ENCODE measurements around the gene NEK6.

NEK6 gene

DNA sequence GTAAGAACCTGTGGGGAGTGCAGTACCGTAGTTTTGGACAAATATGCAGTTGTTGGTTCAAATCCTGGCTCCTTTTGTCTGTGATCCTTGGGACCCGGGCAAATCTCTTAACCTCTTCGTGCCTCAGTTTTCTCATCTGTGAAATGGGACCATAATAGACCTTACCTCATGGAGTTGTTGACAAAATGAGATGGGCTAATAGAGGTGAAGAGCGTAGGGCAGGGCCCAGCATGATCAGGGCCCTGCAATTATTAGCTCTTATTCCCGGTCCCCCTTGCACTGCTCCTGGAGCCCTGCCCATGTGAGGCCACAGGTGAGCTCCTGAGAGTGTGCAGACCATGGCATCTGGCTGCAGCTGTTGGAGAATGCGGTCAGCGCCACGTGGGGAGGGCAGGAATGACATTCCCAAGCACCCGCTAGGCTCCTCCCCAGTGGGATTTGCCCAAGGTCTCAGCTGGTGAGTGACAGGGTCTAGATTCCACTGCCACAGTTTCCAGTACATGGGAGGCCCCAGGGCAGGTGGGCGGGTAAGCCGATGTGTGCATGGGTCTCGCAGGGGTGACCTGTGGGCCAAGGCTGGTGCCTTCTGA, 41.0 kb downstream of the NEK6 start:
- no peak for DNase-seq

GRCh38 chr9:124299515-124300090, 41.9 kb downstream of the NEK6 start:
- DNase-seq: no peak

GRCh38 chr9:124300312-124300711, 42.6 kb downstream of the NEK6 start:
- no peak for DNase-seq

DNA sequence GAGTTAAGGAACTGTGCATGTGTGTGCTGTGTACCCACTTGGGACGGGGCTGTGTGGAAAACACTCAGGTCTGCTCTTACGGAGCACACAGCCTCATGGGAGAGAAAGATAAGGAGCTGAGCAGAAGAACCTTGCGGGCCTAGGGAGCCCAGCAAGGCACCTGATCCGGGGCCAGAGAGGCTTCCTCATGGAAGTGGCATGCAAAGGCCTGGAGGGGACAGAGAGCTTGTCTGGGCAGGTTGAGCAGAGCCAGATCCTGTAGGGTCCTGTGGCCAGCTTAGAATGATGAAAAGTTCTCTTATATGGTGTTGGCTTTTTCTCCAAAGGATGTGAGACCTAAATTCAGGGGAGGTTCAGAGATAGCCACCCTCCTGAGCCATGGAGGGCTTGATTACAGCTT, 45.2 kb downstream of the NEK6 start:
- DNase-seq: no peak

DNA sequence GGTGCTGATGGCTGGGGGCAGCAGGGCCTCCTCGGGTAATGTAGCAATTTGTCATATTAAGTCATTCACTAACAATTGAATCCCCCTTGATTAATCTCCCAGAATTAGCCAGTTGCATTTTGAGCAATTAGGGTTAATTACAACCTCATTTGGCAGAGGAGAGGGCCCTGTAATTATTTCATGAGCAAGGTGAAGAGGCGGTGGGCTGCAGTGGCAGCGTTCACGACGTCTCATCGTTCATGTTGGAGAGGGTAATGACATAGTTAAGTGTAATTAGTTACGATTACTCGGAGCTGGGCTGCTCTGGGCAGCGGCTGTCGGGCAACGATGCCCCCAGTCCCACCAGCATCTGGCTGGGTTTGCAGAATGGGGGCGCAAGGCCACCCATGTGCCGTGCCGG, 46.0 kb downstream of the NEK6 start:
- DNase-seq: peak in 2 of 3 experiments; percentile 73 to 91

GRCh38 chr9:124304285-124304684, 46.5 kb downstream of the NEK6 start:
- peak in 1 of 3 experiments; percentile 25 for DNase-seq

GRCh38 chr9:124306098-124306735, 48.5 kb downstream of the NEK6 start:
- no peak for DNase-seq

- no peak for DNase-seq
Measured at GRCh38 chr9:124307379-124308030, 49.8 kb downstream of the NEK6 start.

DNA sequence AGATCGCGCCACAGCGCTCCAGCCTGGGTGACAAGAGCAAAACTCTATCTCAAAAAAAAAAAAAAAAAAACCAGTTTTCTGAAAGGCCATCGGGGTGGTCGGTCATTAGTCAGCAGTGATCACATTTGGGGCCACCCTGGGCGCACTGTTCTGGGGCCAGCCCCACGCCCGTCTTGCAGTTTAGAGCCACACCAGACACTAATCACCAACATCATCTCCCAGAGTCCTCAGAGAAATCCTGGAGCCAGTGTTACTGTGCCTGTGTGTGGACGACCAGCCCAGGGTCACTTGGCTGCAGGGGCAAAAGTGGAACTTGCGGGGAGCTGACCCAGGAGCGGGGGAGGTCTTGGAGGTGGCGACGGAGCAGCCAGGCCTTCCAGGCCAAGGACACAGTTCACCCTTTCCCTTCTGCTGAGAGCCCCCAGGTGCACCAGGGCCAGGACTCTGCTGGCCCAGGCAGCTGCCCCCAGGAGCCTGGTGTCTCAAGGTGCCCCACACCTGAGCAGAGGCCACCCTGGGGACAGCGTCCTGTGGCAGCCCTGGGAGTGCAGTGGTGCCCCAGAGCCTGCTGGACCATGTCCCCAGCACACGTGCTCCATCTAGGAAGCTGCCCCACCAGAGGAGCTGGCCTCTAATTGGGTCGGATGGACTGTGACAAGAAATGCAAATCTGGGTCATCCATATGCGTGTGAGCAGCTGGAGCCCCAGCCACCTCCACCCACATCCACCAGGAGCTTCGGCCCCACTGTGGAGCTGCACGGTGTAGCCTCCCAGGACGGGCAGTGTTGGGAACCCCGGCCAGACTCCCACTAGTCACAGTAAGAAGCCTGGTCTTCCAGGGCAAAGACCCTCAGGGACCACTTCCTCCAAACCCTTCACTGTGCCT, 51.1 kb downstream of the NEK6 start:
- DNase-seq: no peak

- DNase-seq: no peak
Measured at GRCh38 chr9:124309667-124310084, 51.9 kb downstream of the NEK6 start.

DNA sequence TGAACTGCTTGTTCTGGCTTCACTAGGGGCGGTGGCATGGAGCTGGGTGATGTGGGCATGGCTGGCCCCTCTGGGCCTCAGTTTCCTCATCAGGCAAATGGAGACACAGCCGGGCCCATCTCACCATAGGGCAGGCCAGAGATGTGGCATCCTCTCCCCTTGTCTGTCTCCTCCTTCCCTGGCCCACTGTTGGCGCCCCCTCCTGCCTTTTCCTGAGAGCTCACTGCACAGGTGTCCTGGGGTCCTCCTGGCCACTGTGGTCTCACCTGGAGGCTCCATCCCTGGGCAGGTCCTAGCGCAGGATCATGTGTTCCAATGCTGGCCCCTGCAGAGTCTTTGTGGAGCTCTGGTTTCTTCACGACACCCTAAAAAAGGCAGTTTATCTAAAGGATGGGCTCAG, 53.5 kb downstream of the NEK6 start:
- DNase-seq: no peak

- DNase-seq: no peak
Measured at GRCh38 chr9:124312290-124313265, 54.8 kb downstream of the NEK6 start.

DNA sequence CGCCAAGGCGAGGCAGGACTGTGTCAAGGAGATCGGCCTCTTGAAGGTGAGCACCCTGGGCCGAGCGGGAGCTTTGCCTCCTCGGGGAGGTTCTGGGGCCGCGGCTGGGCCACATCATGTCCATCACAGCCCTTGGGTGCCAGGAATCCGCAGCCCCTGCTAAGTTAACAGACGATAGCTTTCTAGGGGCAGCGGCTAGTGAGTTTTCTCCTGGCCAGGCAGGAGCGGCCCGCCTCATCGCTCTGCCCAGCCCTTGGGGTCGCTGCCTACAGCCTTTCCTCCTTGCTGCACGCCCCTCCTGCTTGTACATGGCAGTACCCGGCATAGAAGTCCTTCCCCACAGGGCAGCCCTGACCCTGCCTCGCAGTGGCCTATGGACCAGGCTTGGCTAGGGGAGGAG, 56.2 kb downstream of the NEK6 start:
- DNase-seq: no peak

DNA sequence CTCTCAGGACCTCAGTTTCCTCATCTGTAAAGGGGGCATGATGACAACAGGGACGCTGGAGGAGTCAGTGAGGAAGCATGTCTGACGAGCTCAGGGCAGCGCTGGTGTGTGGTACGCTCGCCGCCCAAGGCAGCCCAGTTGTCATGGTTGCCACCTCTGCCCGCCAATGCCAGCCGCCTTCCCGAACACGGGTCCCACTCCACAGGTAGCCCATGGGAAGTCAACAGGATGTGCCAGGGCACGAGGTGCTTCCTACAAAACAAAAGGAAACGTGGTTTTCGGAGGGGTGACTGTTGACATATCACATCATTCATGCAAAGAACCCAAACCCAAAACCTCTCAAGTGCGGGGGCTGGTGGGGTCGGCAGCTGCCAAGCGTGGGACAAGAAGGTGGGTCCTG, 58.1 kb downstream of the NEK6 start:
- DNase-seq: no peak

DNA sequence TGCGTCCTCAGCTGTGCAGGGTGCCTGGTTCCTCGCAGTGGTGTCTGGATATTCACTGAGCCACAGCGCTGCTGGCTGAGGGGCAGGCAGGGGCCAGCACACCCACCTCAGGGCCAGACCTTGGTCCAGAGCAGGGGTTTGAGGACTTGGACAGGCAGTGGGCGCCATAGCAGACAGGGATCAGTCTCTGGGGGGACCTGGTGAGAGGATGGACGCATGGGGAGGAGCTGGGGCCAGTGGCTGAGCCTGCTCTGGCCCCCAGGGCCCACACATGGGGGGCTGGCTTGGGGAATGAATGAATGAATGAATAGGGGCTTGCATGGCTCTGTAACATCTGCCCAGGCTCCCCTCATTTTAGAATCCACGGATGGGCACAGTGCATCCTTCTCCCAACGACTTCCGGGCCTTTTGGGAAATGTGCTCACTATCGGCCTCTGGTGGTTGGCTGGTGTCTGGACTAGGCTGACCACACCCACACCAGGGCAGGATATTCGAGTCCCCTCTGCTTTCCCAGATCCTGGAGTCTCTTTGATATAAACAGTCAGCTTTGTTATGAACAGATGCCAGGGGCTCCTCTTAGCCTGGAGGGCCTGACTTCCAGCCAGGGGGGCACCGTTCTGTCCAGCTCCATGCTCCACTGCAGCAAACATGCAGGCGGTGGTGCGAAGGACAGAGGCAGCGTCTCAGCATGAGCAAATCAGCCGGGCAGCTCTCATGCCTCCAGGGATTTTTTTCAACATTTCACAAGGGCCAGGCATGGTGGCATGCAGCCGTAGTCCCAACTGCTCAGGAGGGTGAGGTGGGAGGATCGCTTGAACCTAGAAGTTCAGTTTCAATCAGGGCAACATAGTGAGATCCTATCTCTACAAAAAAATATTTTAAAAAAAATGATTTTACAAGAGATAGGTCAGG, 62.6 kb downstream of the NEK6 start:
- peak; percentile 39 to 78 (median 60) for DNase-seq

GRCh38 chr9:124321416-124321815, 63.7 kb downstream of the NEK6 start:
- no peak for DNase-seq

DNA sequence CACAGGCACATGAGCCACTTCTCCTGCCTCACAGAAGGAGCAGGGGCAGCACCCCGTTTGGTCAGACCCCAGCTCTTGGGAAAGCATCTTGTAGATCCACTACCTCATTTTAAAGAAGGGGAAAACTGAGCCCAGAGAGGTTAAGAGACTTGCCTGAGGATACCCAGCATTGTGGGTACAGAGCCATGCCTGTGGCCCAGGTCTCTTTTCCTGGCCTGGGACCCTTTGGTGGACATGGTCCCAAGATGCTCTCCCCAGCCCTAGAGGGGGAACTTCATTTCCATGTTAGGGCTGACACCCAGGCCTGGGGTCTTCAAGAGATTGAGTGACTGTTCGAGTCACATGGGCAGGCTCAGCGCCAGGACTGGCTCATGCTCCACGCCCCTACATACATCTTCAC, 64.2 kb downstream of the NEK6 start:
- no peak for DNase-seq

DNA sequence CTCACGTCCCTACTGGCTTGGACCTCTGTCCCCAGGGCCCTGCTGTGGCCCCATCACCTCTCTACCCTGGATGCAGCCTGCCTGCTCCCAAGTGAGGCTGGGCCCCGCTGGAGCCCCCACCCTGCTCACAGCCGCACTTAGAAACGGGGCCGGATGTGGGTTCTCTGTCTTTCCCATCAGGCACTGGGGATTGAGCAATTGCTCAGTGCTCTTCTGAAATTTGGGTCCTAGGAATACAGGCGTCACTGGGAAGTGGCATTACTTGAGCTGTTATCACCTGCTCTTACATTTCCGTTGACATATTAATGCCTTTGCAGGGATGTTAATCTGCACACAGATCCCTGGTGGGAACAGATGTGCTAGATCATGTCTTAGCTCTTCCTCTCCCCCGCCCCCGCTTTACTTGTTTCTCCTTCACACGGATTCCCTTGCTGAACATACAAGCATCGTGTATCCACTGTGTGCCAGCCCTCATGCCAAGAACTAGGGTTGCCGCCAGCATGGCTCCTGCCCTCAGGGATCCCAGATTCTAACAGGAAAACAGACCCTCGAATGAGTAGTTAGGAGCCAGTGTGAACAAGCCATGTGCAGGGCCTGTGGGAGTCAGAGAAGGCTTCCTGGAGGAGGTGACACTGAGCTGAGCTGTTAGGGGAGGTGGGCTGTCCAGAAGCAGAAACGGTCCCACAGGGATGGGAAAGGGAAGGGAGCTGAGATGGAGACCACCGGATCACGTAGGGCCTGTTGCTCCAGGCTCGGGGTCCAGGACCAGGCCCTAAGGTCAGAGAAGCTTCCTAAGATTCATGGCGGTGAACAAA, 65.1 kb downstream of the NEK6 start:
- DNase-seq: no peak

DNA sequence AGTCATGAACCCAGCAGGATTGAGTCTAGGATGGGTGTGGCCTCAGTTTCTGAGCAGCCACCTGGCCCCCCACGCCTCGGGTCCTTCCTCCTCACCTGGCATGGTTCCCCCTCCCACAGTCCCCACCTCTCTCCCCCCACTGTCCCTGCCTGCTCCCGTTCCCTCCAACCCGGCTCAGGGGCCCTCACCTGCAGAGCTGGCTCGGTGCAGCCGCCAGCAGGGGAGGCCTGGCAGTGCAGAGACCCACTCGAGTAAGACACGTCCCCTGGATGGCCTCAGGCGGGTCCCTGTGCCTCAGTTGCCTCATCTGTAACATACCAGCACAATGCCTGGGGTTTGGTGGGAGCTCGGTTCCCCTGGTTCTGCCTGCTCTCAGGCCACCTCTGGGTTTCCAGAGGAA, 66.2 kb downstream of the NEK6 start:
- DNase-seq: no peak

GRCh38 chr9:124325816-124326215, 68.1 kb downstream of the NEK6 start:
- no peak for DNase-seq

Measured in NCI-H1417 (cell line).